Progenitor cell of endocrine pancreas (in vitro differentiated cells): ENCODE measurements around the gene GABARAP. TPM values are rescaled to one million over a fixed set of nuclear protein-coding genes. Genes with fewer than 3 reads are reported as not detected.

Source experiments
- DNase-seq: peaks from one replicate; pipeline ENCODE4 v3.0.0; 2021; ENCODE audit warnings: low spot score; ENCODE audit not compliant: unreplicated experiment
- H3K27ac Mint-ChIP-seq: 2 replicates; pipeline ENCODE4 v1.8.0; 2021; ENCODE audit warnings: mild to moderate bottlenecking, moderate library complexity, mixed read lengths
- H3K27me3 Mint-ChIP-seq: 2 replicates; pipeline ENCODE4 v1.8.0; 2021; ENCODE audit warnings: mixed read lengths
- H3K36me3 Mint-ChIP-seq: 2 replicates; pipeline ENCODE4 v1.8.0; 2022; ENCODE audit warnings: mixed read lengths; ENCODE audit not compliant: insufficient read depth
- H3K4me1 Mint-ChIP-seq: 2 replicates; pipeline ENCODE4 v1.8.0; 2021; ENCODE audit warnings: low read depth, mixed read lengths
- H3K4me3 Mint-ChIP-seq: 2 replicates; pipeline ENCODE4 v1.8.0; 2021; ENCODE audit warnings: low read depth, mild to moderate bottlenecking, moderate library complexity, mixed read lengths
- H3K9me3 Mint-ChIP-seq: 2 replicates; pipeline ENCODE4 v1.8.0; 2021; ENCODE audit warnings: low read depth, mixed read lengths
- total RNA-seq: library from RNA; stranded (reverse); gene quantifications from 2 replicates; pipeline ENCODE4 v1.2.1, GENCODE V29; 2021
- TF ChIP-seq, protein P1 (sequence below): fragments of 200-600 bp; sonication (generic); IDR thresholded peaks from one replicate; pipeline ENCODE4 v1.5.0; 2021; ENCODE audit warnings: antibody characterized with exemption, mild to moderate bottlenecking; ENCODE audit not compliant: unreplicated experiment

The GABARAP gene
- total RNA-seq, 1 donor from 2014 or later = 466 TPM

DNA sequence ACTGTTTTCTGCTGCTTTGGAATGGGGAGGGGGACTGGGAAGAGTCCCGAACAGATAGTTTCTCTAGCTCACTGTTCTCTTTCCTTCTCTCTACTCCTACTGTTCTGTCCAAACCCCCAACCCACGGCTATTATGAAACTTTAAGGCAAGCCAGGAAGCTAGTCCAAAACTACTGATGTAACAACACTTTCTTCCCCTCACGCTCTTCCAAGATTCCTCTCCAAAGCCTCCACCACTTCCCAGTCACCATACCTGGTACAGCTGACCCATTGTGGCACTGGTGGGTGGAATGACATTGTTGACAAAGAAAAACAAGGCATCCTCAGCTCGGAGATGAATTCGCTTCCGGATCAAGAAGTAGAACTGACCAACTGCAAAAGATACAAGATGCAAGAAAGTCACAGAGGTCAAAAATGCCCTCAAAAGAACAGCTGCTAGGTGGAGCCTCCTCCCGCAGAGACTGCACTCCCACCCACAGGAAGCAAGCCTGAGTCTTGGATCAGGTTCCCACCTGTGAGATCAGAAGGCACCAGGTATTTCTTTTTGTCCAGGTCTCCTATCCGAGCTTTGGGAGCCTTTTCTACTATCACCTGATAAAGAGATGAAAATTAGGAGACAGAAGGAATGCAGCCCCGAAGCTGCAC is 1.0 kb downstream of the GABARAP start:
- Mint-ChIP-seq H3K36me3 (peaks cover 20% of the 10 kb centered on the region), H3K4me1 (peaks cover 31% of the 10 kb centered on the region), H3K27me3 (no peaks in the 10 kb centered on the region), H3K9me3 (no peaks in the 10 kb centered on the region), H3K4me3 (peak overlapping the region; percentile 97), H3K27ac (peak overlapping the region; percentile 100)
- TF ChIP-seq, protein P1, sequence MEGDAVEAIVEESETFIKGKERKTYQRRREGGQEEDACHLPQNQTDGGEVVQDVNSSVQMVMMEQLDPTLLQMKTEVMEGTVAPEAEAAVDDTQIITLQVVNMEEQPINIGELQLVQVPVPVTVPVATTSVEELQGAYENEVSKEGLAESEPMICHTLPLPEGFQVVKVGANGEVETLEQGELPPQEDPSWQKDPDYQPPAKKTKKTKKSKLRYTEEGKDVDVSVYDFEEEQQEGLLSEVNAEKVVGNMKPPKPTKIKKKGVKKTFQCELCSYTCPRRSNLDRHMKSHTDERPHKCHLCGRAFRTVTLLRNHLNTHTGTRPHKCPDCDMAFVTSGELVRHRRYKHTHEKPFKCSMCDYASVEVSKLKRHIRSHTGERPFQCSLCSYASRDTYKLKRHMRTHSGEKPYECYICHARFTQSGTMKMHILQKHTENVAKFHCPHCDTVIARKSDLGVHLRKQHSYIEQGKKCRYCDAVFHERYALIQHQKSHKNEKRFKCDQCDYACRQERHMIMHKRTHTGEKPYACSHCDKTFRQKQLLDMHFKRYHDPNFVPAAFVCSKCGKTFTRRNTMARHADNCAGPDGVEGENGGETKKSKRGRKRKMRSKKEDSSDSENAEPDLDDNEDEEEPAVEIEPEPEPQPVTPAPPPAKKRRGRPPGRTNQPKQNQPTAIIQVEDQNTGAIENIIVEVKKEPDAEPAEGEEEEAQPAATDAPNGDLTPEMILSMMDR = no peak
- DNase-seq = no peak

DNA sequence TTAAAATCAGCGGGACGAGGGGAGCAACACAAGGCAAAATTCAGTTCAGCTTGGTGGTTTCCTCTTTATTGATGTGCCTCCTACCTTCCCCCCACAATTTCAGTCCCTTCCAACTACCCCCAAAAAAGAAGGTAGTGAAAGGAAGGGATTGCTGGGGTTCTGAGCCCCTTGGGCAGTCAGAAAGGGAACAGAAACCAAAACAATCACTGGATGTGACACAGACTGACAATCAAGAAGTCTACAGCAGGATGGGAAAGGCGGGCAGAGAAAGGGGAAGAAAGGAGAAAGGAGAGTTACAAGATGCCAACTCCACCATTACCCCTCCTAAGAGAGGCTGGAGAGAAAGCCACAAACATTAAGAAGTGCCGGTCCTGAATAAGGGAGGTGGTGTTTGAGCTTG is 1.9 kb downstream of the GABARAP start:
- Mint-ChIP-seq H3K4me3 (peak overlapping the region; percentile 97), H3K36me3 (peaks cover 19% of the 10 kb centered on the region), H3K9me3 (no peaks in the 10 kb centered on the region), H3K27me3 (no peaks in the 10 kb centered on the region), H3K4me1 (peaks cover 31% of the 10 kb centered on the region), H3K27ac (peak overlapping the region; percentile 100)
- DNase-seq = no peak
- TF ChIP-seq, protein P1 = no peak

DNA sequence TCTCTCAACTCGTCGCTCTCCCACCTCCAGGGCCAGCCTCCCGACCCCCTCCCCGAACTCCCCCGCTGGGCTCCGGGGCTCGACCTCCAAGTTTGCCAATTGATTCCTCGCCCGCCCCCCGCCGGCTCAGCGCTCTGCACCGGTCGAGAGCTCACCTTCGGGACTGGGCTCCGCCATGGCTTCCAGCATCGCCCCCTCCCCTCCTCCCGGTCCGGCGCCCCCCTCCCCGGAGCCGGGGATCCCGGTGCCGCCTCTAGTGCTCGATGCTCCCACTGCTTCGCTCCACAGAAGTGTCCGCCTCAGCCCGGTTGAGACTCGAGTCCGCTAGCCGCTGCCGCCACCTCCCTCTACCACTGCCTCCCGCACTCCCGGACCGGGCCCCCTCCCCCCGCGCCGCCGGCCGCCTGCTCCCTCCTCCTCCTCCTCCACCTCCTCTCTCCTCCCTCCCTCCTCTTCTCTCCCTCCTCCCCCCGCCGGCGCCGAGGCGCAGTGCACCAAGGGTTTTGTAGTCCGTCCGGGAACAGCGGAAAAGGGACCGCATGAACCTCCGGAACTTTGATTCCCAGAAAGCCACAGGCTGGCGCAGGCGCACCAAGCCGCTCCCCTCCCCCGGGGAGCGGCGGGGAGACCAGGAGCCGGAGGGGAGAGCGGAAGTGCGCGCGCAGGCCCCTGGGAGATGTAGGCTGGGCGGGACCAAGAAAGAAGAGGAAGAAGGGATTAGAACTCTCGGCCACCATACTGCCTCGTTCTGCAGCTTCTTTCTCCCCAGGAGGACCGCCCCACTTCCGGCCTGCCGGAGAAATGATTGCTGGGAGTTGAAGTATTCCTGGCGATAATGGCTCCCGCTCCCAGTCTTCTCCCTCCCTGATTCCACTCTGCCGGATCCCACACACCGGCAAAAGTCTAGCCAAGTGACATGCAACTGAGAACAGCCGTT is 2.9 kb downstream of the GABARAP start, which contains the start of gene PHF23:
Gene PHF23, minus strand, starts transcription at position 367 of the 937 bp plus-strand sequence. Its CDS starts 178 bp downstream, at position 189.
- Mint-ChIP-seq H3K27me3 (no peaks in the 10 kb centered on the region), H3K4me1 (peaks cover 36% of the 10 kb centered on the region), H3K9me3 (no peaks in the 10 kb centered on the region), H3K4me3 (peak within 1 kb of the TSS; percentile 97), H3K36me3 (peaks cover 21% of the 10 kb centered on the region), H3K27ac (peak within 1 kb of the TSS; percentile 100)
- TF ChIP-seq, protein P1 = no peak
- peak; percentile 98 for DNase-seq

DNA sequence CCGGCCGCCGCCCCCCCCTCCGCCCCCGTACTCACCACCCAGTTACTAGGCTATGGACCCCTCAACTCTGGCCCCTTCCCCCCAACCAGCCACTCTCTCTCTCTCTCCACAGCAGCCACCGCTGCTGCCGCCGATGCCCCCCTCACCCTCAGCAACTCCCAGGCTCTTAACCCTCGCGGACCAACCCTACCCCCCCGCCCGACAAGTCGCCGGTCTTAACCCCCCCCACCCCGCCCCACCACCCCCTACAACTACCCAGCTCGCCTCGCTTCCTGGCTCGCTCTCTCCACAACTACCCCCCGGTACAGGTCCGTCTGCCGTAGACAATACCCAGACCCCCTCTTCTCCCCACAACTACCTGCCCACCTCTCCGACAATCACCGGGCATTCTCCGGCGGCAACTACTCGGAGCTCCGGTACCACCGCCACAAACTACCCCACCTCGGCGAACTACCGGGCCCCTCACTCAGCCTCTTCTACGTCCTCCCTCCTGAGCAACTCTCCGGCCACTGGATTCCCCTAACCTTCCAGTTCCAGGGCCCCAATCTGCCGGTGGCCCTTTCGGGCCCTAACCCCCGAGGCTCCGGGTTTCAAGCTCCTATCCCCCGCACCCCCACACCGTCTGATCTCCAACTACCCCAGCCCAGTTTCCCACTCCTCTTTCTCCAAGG is 3.7 kb downstream of the GABARAP start:
- TF ChIP-seq, protein P1 = no peak
- peak overlapping the region; percentile 100 for H3K27ac Mint-ChIP-seq
- peaks cover 19% of the 10 kb centered on the region for H3K36me3 Mint-ChIP-seq
- no peak for DNase-seq
- H3K27me3 Mint-ChIP-seq = no peaks in the 10 kb centered on the region
- peak overlapping the region; percentile 97 for H3K4me3 Mint-ChIP-seq
- peaks cover 39% of the 10 kb centered on the region for H3K4me1 Mint-ChIP-seq
- no peaks in the 10 kb centered on the region for H3K9me3 Mint-ChIP-seq
